Subcutaneous abdominal adipose tissue (tissue), 5 donors: ENCODE results near the gene MEG3.

Experiments used
- H3K27ac ChIP-seq: one replicate; pipeline ENCODE4 v1.7.0; 2013; ENCODE audit warnings: low read depth, mild to moderate bottlenecking, inconsistent platforms, low read length, moderate library complexity
- H3K27me3 ChIP-seq, 5 donors: one replicate each; pipeline ENCODE4 v1.7.0; 2013; ENCODE audit warnings: low read length in 5 of 5, inconsistent platforms in 1 of 5; ENCODE audit not compliant: control insufficient read depth in 5 of 5, insufficient read depth in 4 of 5
- H3K36me3 ChIP-seq, 5 donors: one replicate each; pipeline ENCODE4 v1.7.0; 2013; ENCODE audit warnings: low read length in 5 of 5; ENCODE audit not compliant: control insufficient read depth in 5 of 5, insufficient read depth in 5 of 5
- H3K4me1 ChIP-seq, 5 donors: one replicate each; pipeline ENCODE4 v1.7.0; 2013; ENCODE audit warnings: low read length in 5 of 5, mild to moderate bottlenecking in 3 of 5, moderate library complexity in 1 of 5; ENCODE audit not compliant: control insufficient read depth in 5 of 5, insufficient read depth in 5 of 5
- H3K4me3 ChIP-seq, 5 donors: one replicate each; pipeline ENCODE4 v1.7.0; 2013; ENCODE audit warnings: low read length in 5 of 5, low read depth in 1 of 5
- H3K9ac ChIP-seq, 5 donors: one replicate each; pipeline ENCODE4 v1.7.0; 2013; ENCODE audit warnings: low read length in 5 of 5, mild to moderate bottlenecking in 4 of 5, moderate library complexity in 3 of 5
- H3K9me3 ChIP-seq, 5 donors: one replicate each; pipeline ENCODE4 v1.7.0; 2013; ENCODE audit warnings: low read length in 5 of 5; ENCODE audit not compliant: control insufficient read depth in 5 of 5
- donor health status: healthy.
- donor health status: healthy.
- donor health status: healthy.
- donor health status: healthy.
- donor health status: healthy.

Gene MEG3

DNA sequence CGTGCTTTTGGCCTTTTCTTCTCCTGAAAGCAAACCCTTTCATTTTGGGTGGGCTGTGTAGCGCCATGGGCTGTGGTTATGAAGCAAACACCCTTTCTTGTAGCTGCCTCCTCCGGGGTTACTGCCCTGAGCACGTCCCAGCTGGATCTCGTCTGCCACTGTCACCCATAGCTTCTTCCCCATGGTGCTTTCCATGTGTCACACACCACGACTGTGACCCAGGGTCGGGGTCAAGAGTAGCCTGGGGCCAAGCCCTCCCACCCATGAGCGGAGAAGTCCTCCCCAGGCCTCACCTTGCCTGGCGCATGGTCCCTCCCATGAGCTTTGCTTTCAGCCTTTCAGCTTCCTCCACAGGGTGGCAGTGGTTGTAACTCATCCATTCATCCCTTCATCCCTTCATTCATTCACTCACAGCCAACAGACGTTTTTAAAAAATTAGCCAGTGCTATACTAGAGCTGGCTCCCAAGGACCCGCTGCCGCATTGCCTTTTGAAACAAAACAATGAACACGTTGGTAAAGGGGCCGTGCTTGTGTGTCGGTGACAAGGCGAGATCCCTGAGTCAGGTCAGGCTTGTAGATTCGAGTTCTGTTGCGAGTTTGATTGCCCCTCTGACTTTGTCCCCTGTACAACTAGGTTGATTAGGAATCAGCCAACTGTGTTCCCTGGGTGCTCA is 29.5 kb downstream of the MEG3 start:
- H3K4me1 ChIP-seq = peaks cover 0 to 3% (median 0%) of the 10 kb centered on the region in 5 donors
- no peak overlapping the region for H3K4me3 ChIP-seq
- H3K9me3 ChIP-seq = no peaks in the 10 kb centered on the region
- H3K36me3 ChIP-seq = no peaks in the 10 kb centered on the region
- H3K9ac ChIP-seq = no peak overlapping the region
- H3K27ac ChIP-seq = no peak overlapping the region
- peaks cover 0 to 14% (median 6%) of the 10 kb centered on the region in 5 donors for H3K27me3 ChIP-seq

GRCh38 chr14:100856056-100856950 is 30.4 kb downstream of the MEG3 start:
- peaks cover 0 to 14% (median 7%) of the 10 kb centered on the region in 5 donors for H3K27me3 ChIP-seq

GRCh38 chr14:100857233-100857922 is 31.5 kb downstream of the MEG3 start:
- peaks cover 0 to 2% (median 0%) of the 10 kb centered on the region in 5 donors for H3K9me3 ChIP-seq
- peaks cover 0 to 2% (median 0%) of the 10 kb centered on the region in 5 donors for H3K4me1 ChIP-seq
- H3K36me3 ChIP-seq = no peaks in the 10 kb centered on the region
- H3K9ac ChIP-seq = no peak overlapping the region
- peaks cover 0 to 14% (median 10%) of the 10 kb centered on the region in 5 donors for H3K27me3 ChIP-seq
- no peak overlapping the region for H3K4me3 ChIP-seq
- no peak overlapping the region for H3K27ac ChIP-seq

More at GRCh38 chr14:100856056-100856950, 30.4 kb downstream of the MEG3 start:
- H3K9me3 ChIP-seq = no peaks in the 10 kb centered on the region
- H3K9ac ChIP-seq = no peak overlapping the region
- H3K27ac ChIP-seq = no peak overlapping the region
- no peaks in the 10 kb centered on the region for H3K36me3 ChIP-seq
- no peak overlapping the region for H3K4me3 ChIP-seq
- peaks cover 0 to 2% (median 0%) of the 10 kb centered on the region in 5 donors for H3K4me1 ChIP-seq

GRCh38 chr14:100857923-100858837 is 32.3 kb downstream of the MEG3 start:
- Histone ChIP-seq H3K27ac (no peak overlapping the region), H3K27me3 (peaks cover 0 to 16% (median 10%) of the 10 kb centered on the region in 5 donors), H3K4me1 (peaks cover 0 to 2% (median 0%) of the 10 kb centered on the region in 5 donors), H3K36me3 (no peaks in the 10 kb centered on the region), H3K9ac (no peak overlapping the region), H3K9me3 (peaks cover 0 to 2% (median 0%) of the 10 kb centered on the region in 5 donors), H3K4me3 (no peak overlapping the region)

DNA sequence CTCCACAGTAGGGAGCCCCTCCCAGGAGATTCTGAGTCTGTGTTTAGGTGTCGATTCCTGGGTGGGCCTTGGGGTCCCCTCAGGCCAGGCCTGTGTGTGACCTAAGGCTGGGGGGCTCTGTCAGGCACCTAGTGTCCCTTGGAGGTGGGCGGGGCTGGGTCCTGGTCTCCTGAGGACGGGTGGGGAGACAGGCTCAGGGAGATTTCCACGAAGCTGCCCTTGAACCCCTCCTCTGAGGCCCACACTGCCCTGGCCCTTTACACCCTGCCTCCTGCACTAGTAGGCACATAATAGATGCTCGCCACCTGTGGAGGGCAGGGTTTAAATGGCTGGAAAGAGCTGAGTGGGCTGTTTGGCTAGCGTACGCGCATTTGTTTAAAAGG is 32.9 kb downstream of the MEG3 start:
- no peaks in the 10 kb centered on the region for H3K36me3 ChIP-seq
- no peak overlapping the region for H3K4me3 ChIP-seq
- H3K4me1 ChIP-seq = peaks cover 0 to 2% (median 0%) of the 10 kb centered on the region in 5 donors
- H3K9me3 ChIP-seq = peaks cover 0 to 2% (median 0%) of the 10 kb centered on the region in 5 donors
- H3K27me3 ChIP-seq = peaks cover 0 to 18% (median 10%) of the 10 kb centered on the region in 5 donors
- no peak overlapping the region for H3K27ac ChIP-seq
- no peak overlapping the region for H3K9ac ChIP-seq

DNA sequence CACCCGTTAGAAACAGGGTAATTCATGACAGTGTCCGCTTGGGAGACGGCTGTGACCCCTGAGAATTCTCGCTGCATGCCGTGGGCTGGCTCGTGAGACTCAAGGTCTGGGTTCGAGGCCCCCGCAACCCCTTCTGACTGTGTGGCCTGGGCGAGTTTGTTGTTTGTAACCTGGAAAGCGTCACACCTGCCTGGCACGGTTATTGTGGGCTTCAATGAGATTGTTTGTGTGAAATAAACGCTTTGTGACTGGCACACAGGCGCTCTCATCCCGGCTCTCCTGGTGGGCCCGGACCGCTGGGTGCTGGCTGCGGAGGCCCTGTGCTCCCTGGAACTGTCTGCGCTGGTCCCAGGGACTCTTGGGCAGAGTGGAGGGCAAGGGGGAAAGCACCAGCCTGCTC is 33.9 kb downstream of the MEG3 start:
- peaks cover 0 to 2% (median 0%) of the 10 kb centered on the region in 5 donors for H3K4me1 ChIP-seq
- peaks cover 0 to 2% (median 0%) of the 10 kb centered on the region in 5 donors for H3K9me3 ChIP-seq
- no peaks in the 10 kb centered on the region for H3K36me3 ChIP-seq

GRCh38 chr14:100860556-100861187 is 34.8 kb downstream of the MEG3 start:
- Histone ChIP-seq H3K27me3 (peaks cover 0 to 18% (median 12%) of the 10 kb centered on the region in 5 donors), H3K9me3 (peaks cover 0 to 2% (median 0%) of the 10 kb centered on the region in 5 donors), H3K27ac (no peak overlapping the region), H3K9ac (no peak overlapping the region), H3K4me1 (peaks cover 0 to 2% (median 0%) of the 10 kb centered on the region in 5 donors), H3K36me3 (no peaks in the 10 kb centered on the region), H3K4me3 (no peak overlapping the region)

More for the DNA sequence above, 33.9 kb downstream of the MEG3 start:
- Histone ChIP-seq H3K27ac (no peak overlapping the region), H3K4me3 (no peak overlapping the region), H3K27me3 (peaks cover 0 to 18% (median 10%) of the 10 kb centered on the region in 5 donors), H3K9ac (no peak overlapping the region)

- H3K9ac ChIP-seq = no peak overlapping the region
- H3K9me3 ChIP-seq = peaks cover 0 to 2% (median 0%) of the 10 kb centered on the region in 5 donors
- peaks cover 0 to 18% (median 13%) of the 10 kb centered on the region in 5 donors for H3K27me3 ChIP-seq
- no peaks in the 10 kb centered on the region for H3K36me3 ChIP-seq
- no peak overlapping the region for H3K27ac ChIP-seq
- no peak overlapping the region for H3K4me3 ChIP-seq
- H3K4me1 ChIP-seq = peaks cover 0 to 2% (median 0%) of the 10 kb centered on the region in 5 donors
Observed at GRCh38 chr14:100861188-100861936, 35.4 kb downstream of the MEG3 start.
